Astrocyte of the spinal cord (primary cell): ENCODE results near the gene CCL1.
A peak's percentile ranks its signal among the peaks of the same experiment; 100 is the strongest.

Experiments used
- DNase-seq: peaks from one replicate; pipeline ENCODE4 v3.0.0; 2011; ENCODE audit warnings: low read depth, low spot score
- H3K4me3 ChIP-seq: 2 replicates; pipeline ENCODE4 v1.5.1; 2011; ENCODE audit warnings: low read depth, mild to moderate bottlenecking, low read length, moderate library complexity
- in situ Hi-C: cut with HindIII; loops from 2 replicates; pipeline ENCODE4 v1.10.0; 2017; ENCODE audit warnings: low sequenced_read_pairs
- TF ChIP-seq, protein P1 (sequence below): IDR thresholded peaks from 2 replicates; pipeline ENCODE4 v1.5.1; 2012; ENCODE audit warnings: low read depth, mild to moderate bottlenecking, low read length, inconsistent platforms

CCL1 gene

GRCh38 chr17:34365340-34365739, 2.3 kb upstream of the CCL1 start:
- in situ Hi-C loops, result loop anchor here (25.0 kb wide), 1 partner anchor 178 kb away; no protein-coding TSS in a partner anchor
- H3K4me3 ChIP-seq, result no peak overlapping the region
- TF ChIP-seq, protein P1, sequence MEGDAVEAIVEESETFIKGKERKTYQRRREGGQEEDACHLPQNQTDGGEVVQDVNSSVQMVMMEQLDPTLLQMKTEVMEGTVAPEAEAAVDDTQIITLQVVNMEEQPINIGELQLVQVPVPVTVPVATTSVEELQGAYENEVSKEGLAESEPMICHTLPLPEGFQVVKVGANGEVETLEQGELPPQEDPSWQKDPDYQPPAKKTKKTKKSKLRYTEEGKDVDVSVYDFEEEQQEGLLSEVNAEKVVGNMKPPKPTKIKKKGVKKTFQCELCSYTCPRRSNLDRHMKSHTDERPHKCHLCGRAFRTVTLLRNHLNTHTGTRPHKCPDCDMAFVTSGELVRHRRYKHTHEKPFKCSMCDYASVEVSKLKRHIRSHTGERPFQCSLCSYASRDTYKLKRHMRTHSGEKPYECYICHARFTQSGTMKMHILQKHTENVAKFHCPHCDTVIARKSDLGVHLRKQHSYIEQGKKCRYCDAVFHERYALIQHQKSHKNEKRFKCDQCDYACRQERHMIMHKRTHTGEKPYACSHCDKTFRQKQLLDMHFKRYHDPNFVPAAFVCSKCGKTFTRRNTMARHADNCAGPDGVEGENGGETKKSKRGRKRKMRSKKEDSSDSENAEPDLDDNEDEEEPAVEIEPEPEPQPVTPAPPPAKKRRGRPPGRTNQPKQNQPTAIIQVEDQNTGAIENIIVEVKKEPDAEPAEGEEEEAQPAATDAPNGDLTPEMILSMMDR, result no peak
- no peak for DNase-seq

DNA sequence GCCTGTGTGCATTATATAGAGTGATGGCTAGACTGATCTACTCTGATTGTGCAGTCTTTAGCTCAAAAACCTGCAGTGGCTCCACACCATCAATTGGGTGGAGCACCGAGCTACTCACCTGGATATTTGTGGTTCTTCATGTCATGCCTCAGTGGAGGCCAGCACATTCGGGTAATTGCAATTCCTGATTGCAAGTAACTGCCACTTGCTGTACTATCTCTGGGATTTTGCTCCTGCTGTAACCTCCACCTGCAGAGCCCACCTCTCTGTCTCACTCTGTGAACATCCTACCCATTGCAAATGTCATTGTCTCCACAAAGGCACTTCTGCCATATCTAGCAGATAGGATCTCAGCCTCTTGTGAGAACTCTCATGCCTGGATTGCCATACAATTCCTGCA, 1.7 kb upstream of the CCL1 start:
- no peak for DNase-seq
- in situ Hi-C loops, result loop anchor here (25.0 kb wide), 1 partner anchor 177 kb away; no protein-coding TSS in a partner anchor
- TF ChIP-seq, protein P1, result no peak
- H3K4me3 ChIP-seq, result no peak overlapping the region

GRCh38 chr17:34361478-34362061, 1.5 kb downstream of the CCL1 start:
- TF ChIP-seq, protein P1, result peak; percentile 97
- in situ Hi-C loops, result loop anchor here (25.0 kb wide), 1 partner anchor 174 kb away; no protein-coding TSS in a partner anchor
- peak; percentile 85 for DNase-seq
- H3K4me3 ChIP-seq, result no peak overlapping the region

DNA sequence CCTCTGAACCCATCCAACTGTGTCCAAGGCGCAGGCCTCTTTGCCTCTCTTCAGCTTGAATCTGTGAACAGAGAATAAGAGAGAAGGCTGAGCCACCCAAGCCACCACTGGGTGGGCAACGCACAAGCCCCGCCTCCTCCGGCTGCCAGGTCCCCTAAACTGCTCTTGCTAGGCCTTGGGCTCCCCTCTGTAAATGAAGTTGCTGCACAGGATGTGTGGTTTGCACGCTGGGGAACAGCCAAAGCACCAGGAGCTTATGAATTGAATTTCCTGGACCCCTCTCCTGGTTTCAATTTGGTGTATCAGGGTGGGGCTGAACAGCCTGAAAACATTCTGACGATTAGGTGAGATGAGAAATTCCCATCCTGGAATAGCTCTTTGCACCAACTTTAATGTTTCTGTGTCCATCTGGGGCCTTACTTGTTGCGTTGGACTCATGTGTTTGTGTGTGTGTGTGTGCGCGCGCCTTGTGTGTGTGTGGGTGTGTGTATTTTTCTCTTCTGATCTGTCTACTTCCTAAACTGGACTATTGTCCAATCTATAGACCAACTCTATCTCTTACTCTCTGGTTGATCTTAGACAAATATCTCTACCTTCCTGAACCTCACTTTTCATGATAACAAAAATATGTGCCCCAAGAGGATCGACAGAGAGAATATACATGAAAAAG, 2.3 kb downstream of the CCL1 start:
- TF ChIP-seq, protein P1, result no peak
- no peak for DNase-seq
- in situ Hi-C loops, result loop anchor here (25.0 kb wide), 1 partner anchor 173 kb away; no protein-coding TSS in a partner anchor
- H3K4me3 ChIP-seq, result no peak overlapping the region

DNA sequence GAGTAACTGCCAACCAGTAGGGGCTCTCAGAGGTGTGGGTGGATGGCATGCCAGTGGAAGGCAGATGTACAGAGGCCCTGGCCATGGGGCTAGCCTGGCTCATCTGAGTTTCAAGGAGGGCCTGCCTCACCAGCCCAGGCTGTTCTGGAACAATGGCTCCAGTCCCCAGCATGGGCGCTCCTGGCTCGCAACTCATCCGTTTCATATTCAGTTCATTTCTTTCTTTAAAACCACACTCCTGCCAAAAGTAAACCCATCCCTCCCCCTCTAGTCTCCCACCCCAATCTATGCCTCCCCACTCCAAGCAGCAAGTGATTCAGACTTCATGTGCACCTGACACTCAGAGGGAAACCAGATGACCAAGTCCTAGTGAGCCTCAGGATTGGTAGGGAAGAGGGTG, 4.4 kb downstream of the CCL1 start:
- in situ Hi-C loops, result loop anchor here (25.0 kb wide), 1 partner anchor 171 kb away; no protein-coding TSS in a partner anchor
- TF ChIP-seq, protein P1, result no peak
- no peak overlapping the region for H3K4me3 ChIP-seq
- DNase-seq, result no peak

- DNase-seq, result no peak
- in situ Hi-C loops, result loop anchor here (25.0 kb wide), 1 partner anchor 170 kb away; no protein-coding TSS in a partner anchor
- no peak overlapping the region for H3K4me3 ChIP-seq
- TF ChIP-seq, protein P1, result no peak
Observed at GRCh38 chr17:34357398-34357797, 5.6 kb downstream of the CCL1 start.
